Mucosa of gallbladder (tissue), 1 donor: Measurements from ENCODE around the gene MUC5AC. TPM values are rescaled to one million over a fixed set of nuclear protein-coding genes. Genes with fewer than 3 reads are reported as not detected.
"Not testable (repeated sequence)": the region's sequence is repeated elsewhere in the genome, so short reads cannot be mapped to it uniquely, and the experiment has no call there.

Experiments
- DNase-seq: peaks from one replicate; pipeline ENCODE4 v3.0.0-alpha.2; 2020; ENCODE audit warnings: low spot score
- total RNA-seq: library from RNA; stranded (reverse); gene quantifications from one replicate; pipeline ENCODE4 v1.2.1, GENCODE V29; 2021
- donor health status: DM: no; HTN: no; CAD: no.

Gene MUC5AC
- total RNA-seq, 1 donor from 2014 or later = 18.6 TPM

GRCh38 chr11:1205987-1206331 lies 48.2 kb downstream of the MUC5AC start:
- no peak for DNase-seq

- no peak for DNase-seq
Measured at GRCh38 chr11:1206391-1207271, 48.9 kb downstream of the MUC5AC start.

GRCh38 chr11:1207401-1208143 lies 49.8 kb downstream of the MUC5AC start:
- DNase-seq = no peak

GRCh38 chr11:1208144-1208393 lies 50.3 kb downstream of the MUC5AC start:
- no peak for DNase-seq

- no peak for DNase-seq
Measured at GRCh38 chr11:1208394-1209261, 50.9 kb downstream of the MUC5AC start.

GRCh38 chr11:1209371-1210057 lies 51.8 kb downstream of the MUC5AC start:
- no peak for DNase-seq

GRCh38 chr11:1211838-1212237 lies 54.1 kb downstream of the MUC5AC start:
- DNase-seq = no peak

- DNase-seq = not testable (repeated sequence)
Measured at GRCh38 chr11:1215826-1216225, 58.1 kb downstream of the MUC5AC start.

GRCh38 chr11:1217151-1217550 lies 59.4 kb downstream of the MUC5AC start:
- no peak for DNase-seq

GRCh38 chr11:1218256-1218787 lies 60.6 kb downstream of the MUC5AC start:
- no peak for DNase-seq

- no peak for DNase-seq
Measured at GRCh38 chr11:1218788-1219445, 61.2 kb downstream of the MUC5AC start.

- DNase-seq = no peak
Measured at GRCh38 chr11:1219446-1219833, 61.7 kb downstream of the MUC5AC start.

- DNase-seq = peak; percentile 91
Measured at GRCh38 chr11:1219834-1220815, 62.4 kb downstream of the MUC5AC start.

GRCh38 chr11:1220941-1221721 lies 63.4 kb downstream of the MUC5AC start:
- no peak for DNase-seq

GRCh38 chr11:1221848-1222311 lies 64.1 kb downstream of the MUC5AC start:
- DNase-seq = no peak

- peak; percentile 93 for DNase-seq
Measured at GRCh38 chr11:1222491-1223345, 65.0 kb downstream of the MUC5AC start, which contains the start of gene MUC5B. Gene MUC5B (plus strand): TSS chr11:1223066. CDS start chr11:1223124, 58 bp downstream.

- no peak for DNase-seq
Measured at GRCh38 chr11:1223346-1224110, 65.8 kb downstream of the MUC5AC start.
